IMR-90 (cell line): ENCODE measurements around the gene ZMYND10. TPM values are rescaled to one million over a fixed set of nuclear protein-coding genes. Genes with fewer than 3 reads are reported as not detected.

Experiments used
- ATAC-seq: fragments of 200-7000 bp; cut with Tn5 transposase; 2 replicates; pipeline ENCODE4 v1.9.1; 2020; ENCODE audit warnings: low read depth, mild to moderate bottlenecking, moderate library complexity
- BruUV-seq: library from RNA; stranded (reverse); fragments of 400-500 nt; replicated peaks from 2 replicates; lab custom pipeline; 2021; lab: Mats Ljungman, UMichigan
- CTCF ChIA-PET: fragments of 300-600 bp; formaldehyde crosslinking; extraction: SDS; loops from one replicate; lab custom pipeline; 2021; ENCODE audit warnings: antibody characterized with exemption; lab: Yijun Ruan, JAX
- POLR2A ChIA-PET: fragments of 300-600 bp; sonication (Branson Sonifier 250); formaldehyde crosslinking; loops from one replicate; lab custom pipeline; 2022; ENCODE audit warnings: antibody characterized with exemption; ENCODE audit not compliant: unreplicated experiment; lab: Charles Lee
- DNase-seq: peaks from one replicate; pipeline ENCODE4 v3.0.0; 2013
- H2AFZ ChIP-seq: replicated peaks from 2 replicates; pipeline ENCODE3; 2013; ENCODE audit warnings: low read length, mild to moderate bottlenecking; ENCODE audit not compliant: poor library complexity
- H2AK5ac ChIP-seq: 2 replicates; pipeline ENCODE4 v1.6.1; 2013; ENCODE audit warnings: low read depth, low read length, inconsistent platforms
- H2AK9ac ChIP-seq: replicated peaks from 2 replicates; pipeline ENCODE3; 2013; ENCODE audit warnings: mild to moderate bottlenecking, low read depth, low read length, moderate library complexity; ENCODE audit not compliant: poor library complexity
- H2BK120ac ChIP-seq: 2 replicates; pipeline ENCODE4 v1.6.1; 2013; ENCODE audit warnings: low read depth, low read length, inconsistent platforms
- H2BK15ac ChIP-seq: 3 replicates; pipeline ENCODE4 v1.6.1; 2013; ENCODE audit warnings: low read depth, low read length, inconsistent platforms
- H2BK20ac ChIP-seq: 2 replicates; pipeline ENCODE4 v1.6.1; 2013; ENCODE audit warnings: low read depth, mild to moderate bottlenecking, inconsistent platforms, low read length, moderate library complexity
- H2BK5ac ChIP-seq: 2 replicates; pipeline ENCODE4 v1.6.1; 2013; ENCODE audit warnings: mild to moderate bottlenecking, low read depth, low read length, inconsistent platforms; ENCODE audit not compliant: poor library complexity, severe bottlenecking
- H3K14ac ChIP-seq: replicated peaks from 2 replicates; pipeline ENCODE4 v1.6.1; 2013; ENCODE audit warnings: low read depth, low read length, inconsistent platforms
- H3K18ac ChIP-seq: 2 replicates; pipeline ENCODE4 v1.6.1; 2013; ENCODE audit warnings: low read depth, low read length, control low read depth
- H3K23ac ChIP-seq: 2 replicates; pipeline ENCODE4 v1.6.1; 2013; ENCODE audit warnings: low read depth, low read length, inconsistent platforms
- H3K27ac ChIP-seq: 2 replicates; pipeline ENCODE4 v1.5.1; 2013; ENCODE audit warnings: mild to moderate bottlenecking, control low read depth, low read length; ENCODE audit not compliant: insufficient read depth
- H3K27me3 ChIP-seq: 2 replicates; pipeline ENCODE4 v1.6.1; 2013; ENCODE audit warnings: low read length; ENCODE audit not compliant: control insufficient read depth, insufficient read depth
- H3K36me3 ChIP-seq: 2 replicates; pipeline ENCODE4 v1.6.1; 2013; ENCODE audit warnings: low read length, mixed read lengths; ENCODE audit not compliant: control insufficient read depth, insufficient read depth
- H3K4ac ChIP-seq: 2 replicates; pipeline ENCODE4 v1.6.1; 2013; ENCODE audit warnings: low read depth, low read length, inconsistent platforms
- H3K4me1 ChIP-seq: 2 replicates; pipeline ENCODE4 v1.6.1; 2013; ENCODE audit warnings: low read length, mixed read lengths; ENCODE audit not compliant: control insufficient read depth, insufficient read depth
- H3K4me2 ChIP-seq: 2 replicates; pipeline ENCODE4 v1.6.1; 2013; ENCODE audit warnings: low read depth, mild to moderate bottlenecking, control low read depth, low read length, moderate library complexity
- H3K4me3 ChIP-seq: 2 replicates; pipeline ENCODE4 v1.5.1; 2013; ENCODE audit warnings: low read depth, mild to moderate bottlenecking, control low read depth, low read length, moderate library complexity; ENCODE audit not compliant: insufficient read depth
- H3K56ac ChIP-seq: 2 replicates; pipeline ENCODE4 v1.6.1; 2013; ENCODE audit warnings: low read length, inconsistent platforms; ENCODE audit not compliant: insufficient read depth; ENCODE audit errors: extremely low read depth
- H3K79me1 ChIP-seq, 2 experiments: 2 replicates each; pipeline ENCODE4 v1.6.1; 2013; ENCODE audit warnings: low read length in 2 of 2, inconsistent platforms in 1 of 2, low read depth in 1 of 2
- H3K9ac ChIP-seq: 2 replicates; pipeline ENCODE4 v1.6.1; 2013; ENCODE audit warnings: low read depth, low read length, control low read depth
- H3K9me1 ChIP-seq: 2 replicates; pipeline ENCODE4 v1.6.1; 2013; ENCODE audit warnings: low read length, inconsistent platforms; ENCODE audit not compliant: insufficient read depth
- H3K9me3 ChIP-seq: 2 replicates; pipeline ENCODE4 v1.6.1; 2013; ENCODE audit warnings: low read length; ENCODE audit not compliant: control insufficient read depth, insufficient read depth
- H4K20me1 ChIP-seq: 2 replicates; pipeline ENCODE4 v1.6.1; 2013; ENCODE audit warnings: low read length, inconsistent platforms; ENCODE audit not compliant: insufficient read depth
- H4K5ac ChIP-seq: 2 replicates; pipeline ENCODE4 v1.6.1; 2013; ENCODE audit warnings: mild to moderate bottlenecking, low read depth, low read length, control low read depth
- H4K8ac ChIP-seq, 2 experiments: 2 replicates each; pipeline ENCODE4 v1.6.1; 2013; ENCODE audit warnings: low read depth in 2 of 2, low read length in 2 of 2, control low read depth in 1 of 2, inconsistent platforms in 1 of 2
- H4K91ac ChIP-seq: 2 replicates; pipeline ENCODE4 v1.6.1; 2013; ENCODE audit warnings: low read depth, low read length, inconsistent platforms; ENCODE audit not compliant: insufficient read depth
- BHLHE40 ChIP-seq: fragments of 150-350 bp; IDR thresholded peaks from 2 replicates; pipeline ENCODE4 v1.6.1; 2016; ENCODE audit warnings: mild to moderate bottlenecking, low read depth, low read length
- CEBPB ChIP-seq: IDR thresholded peaks from 2 replicates; pipeline ENCODE4 v1.6.1; 2012; ENCODE audit warnings: low read depth, low read length, improper control_type of control experiment
- CHD1 ChIP-seq: IDR thresholded peaks from 2 replicates; pipeline ENCODE4 v1.6.1; 2012; ENCODE audit warnings: low read depth, low read length, improper control_type of control experiment
- CTCF ChIP-seq: conservative IDR thresholded peaks from 2 replicates; pipeline ENCODE4 v1.5.1; 2012; ENCODE audit warnings: mild to moderate bottlenecking, low read depth, low read length, improper control_type of control experiment
- ELK1 ChIP-seq: fragments of 150-350 bp; IDR thresholded peaks from 2 replicates; pipeline ENCODE4 v1.6.1; 2016; ENCODE audit warnings: low read depth, mild to moderate bottlenecking, low read length, moderate library complexity, borderline replicate concordance
- FOS ChIP-seq: fragments of 150-350 bp; IDR thresholded peaks from 2 replicates; pipeline ENCODE4 v1.6.1; 2016; ENCODE audit warnings: low read depth, low read length
- MAFK ChIP-seq: IDR thresholded peaks from 2 replicates; pipeline ENCODE4 v1.6.1; 2012; ENCODE audit warnings: low read depth, low read length, improper control_type of control experiment
- MAZ ChIP-seq: IDR thresholded peaks from 2 replicates; pipeline ENCODE4 v1.6.1; 2012; ENCODE audit warnings: low read depth, mild to moderate bottlenecking, low read length, improper control_type of control experiment, moderate library complexity, borderline replicate concordance
- MXI1 ChIP-seq: IDR thresholded peaks from 2 replicates; pipeline ENCODE4 v1.6.1; 2012; ENCODE audit warnings: low read depth, mild to moderate bottlenecking, low read length, moderate library complexity, borderline replicate concordance
- NFE2L2 ChIP-seq: fragments of 150-350 bp; IDR thresholded peaks from 2 replicates; pipeline ENCODE4 v1.6.1; 2016; ENCODE audit warnings: low read depth, mild to moderate bottlenecking, low read length
- POLR2A ChIP-seq: IDR thresholded peaks from 2 replicates; pipeline ENCODE4 v1.6.1; 2012; ENCODE audit warnings: mild to moderate bottlenecking, low read depth, low read length
- RCOR1 ChIP-seq: IDR thresholded peaks from 2 replicates; pipeline ENCODE4 v1.6.1; 2012; ENCODE audit warnings: mild to moderate bottlenecking, low read length, improper control_type of control experiment; ENCODE audit not compliant: insufficient replicate concordance
- RFX5 ChIP-seq: IDR thresholded peaks from 2 replicates; pipeline ENCODE4 v1.8.0; 2012; ENCODE audit warnings: low read depth, mild to moderate bottlenecking, low read length, moderate library complexity
- SMC3 ChIP-seq: fragments of 150-350 bp; IDR thresholded peaks from 2 replicates; pipeline ENCODE4 v1.6.1; 2016; ENCODE audit warnings: low read depth, mild to moderate bottlenecking, antibody characterized with exemption, low read length, moderate library complexity
- USF2 ChIP-seq: fragments of 150-350 bp; IDR thresholded peaks from 2 replicates; pipeline ENCODE4 v1.6.1; 2017; ENCODE audit warnings: mild to moderate bottlenecking, antibody characterized with exemption, low read length, low read depth
- WGBS, 2 experiments: methylation state at CpG; one replicate each; pipeline versions ENCODE4 v1.1.5 to v1.1.7; 2013; ENCODE audit warnings: missing lambda C conversion rate in 2 of 2; ENCODE audit not compliant: insufficient read length in 1 of 2; ENCODE audit errors: extremely low coverage in 2 of 2; 5-methylcytosine and 5-hydroxymethylcytosine counted together
- dilution Hi-C: fragments of 300-500 bp; cut with HindIII; formaldehyde crosslinking; loops from one replicate; pipeline ENCODE4 v1.14.3; 2018; ENCODE audit warnings: low sequenced_read_pairs; ENCODE audit not compliant: unreplicated experiment
- in situ Hi-C: fragments of 300-500 bp; cut with MboI; formaldehyde crosslinking; loops from 3 replicates; pipeline ENCODE4 v1.14.3; 2019; ENCODE audit warnings: low sequenced_read_pairs, inconsistent platforms, mixed read lengths
- intact Hi-C: fragments of 100-400 bp; cut with micrococcal nuclease; formaldehyde crosslinking; loops from 2 replicates; pipeline ENCODE4 v1.10.0; 2022
- polyA plus RNA-seq, 3 experiments: library from polyadenylated mRNA; depleted of rRNA; stranded (reverse); fragments of >200 nt; gene quantifications; 2 replicates each; pipeline ENCODE4 v1.2.3, GENCODE V29; 2012; ENCODE audit warnings: low replicate concordance in 1 of 3
- total RNA-seq: library from RNA; depleted of rRNA; stranded (reverse); fragments of >200 nt; gene quantifications from 2 replicates; pipeline ENCODE4 v1.2.3, GENCODE V29; 2012

ZMYND10 gene
- total and polyA plus RNA-seq, 2 of the 4 experiments (the other 2 are of a cell fraction), result 1.1 to 1.4 TPM

GRCh38 chr3:50380405-50381085 is 35.0 kb upstream of the ZMYND10 start:
- H4K91ac ChIP-seq, result no peak overlapping the region
- H3K9ac ChIP-seq, result no peak overlapping the region
- H3K18ac ChIP-seq, result no peak overlapping the region
- H3K23ac ChIP-seq, result no peak overlapping the region
- no peak overlapping the region for H3K56ac ChIP-seq
- H3K4ac ChIP-seq, result no peak overlapping the region
- H3K4me1 ChIP-seq, result no peaks in the 10 kb centered on the region
- no peak for DNase-seq
- ChIA-PET CTCF (no interaction called here), POLR2A (interaction anchor here (0.6 kb wide), 1 partner anchor 193 kb away, joined by 4 read pairs; no protein-coding TSS in a partner anchor)
- no peak overlapping the region for H4K8ac ChIP-seq
- dilution Hi-C loops (no loop called here), intact Hi-C loops (no loop called here), in situ Hi-C loops (no loop called here)
- no peak overlapping the region for H2BK20ac ChIP-seq
- ATAC-seq, result no peak
- TF ChIP-seq CEBPB (no peak), RCOR1 (no peak), USF2 (no peak), MAZ (no peak), ELK1 (no peak), POLR2A (no peak), MAFK (no peak), NFE2L2 (no peak), FOS (no peak), RFX5 (no peak), MXI1 (no peak), CTCF (no peak), CHD1 (no peak), BHLHE40 (no peak), SMC3 (no peak)
- H2BK15ac ChIP-seq, result no peak overlapping the region
- H3K9me1 ChIP-seq, result no peaks in the 10 kb centered on the region
- no peak overlapping the region for H3K4me2 ChIP-seq
- BruUV-seq, result no TSS peak
- H2AK5ac ChIP-seq, result no peak overlapping the region
- H3K4me3 ChIP-seq, result no peak overlapping the region
- H3K27ac ChIP-seq, result no peak overlapping the region
- H3K14ac ChIP-seq, result no peak overlapping the region
- 40% methylated on average over 1 of the region's 17 CpGs; no CpG with 5 or more reads in 1 of the 2 experiments for WGBS, 2 experiments
- H3K36me3 ChIP-seq, result no peaks in the 10 kb centered on the region
- H2AK9ac ChIP-seq, result no peak overlapping the region
- H3K79me1 ChIP-seq, result no peaks in the 10 kb centered on the region
- H3K27me3 ChIP-seq, result peaks cover 34% of the 10 kb centered on the region
- no peak overlapping the region for H4K5ac ChIP-seq
- H2BK120ac ChIP-seq, result no peak overlapping the region
- no peak overlapping the region for H2AFZ ChIP-seq
- no peaks in the 10 kb centered on the region for H4K20me1 ChIP-seq
- no peak overlapping the region for H2BK5ac ChIP-seq
- H3K9me3 ChIP-seq, result no peaks in the 10 kb centered on the region
